Measurements from ENCODE around the gene NEK6. TPM values are rescaled to one million over a fixed set of nuclear protein-coding genes. Genes with fewer than 3 reads are reported as not detected.

NEK6 gene
- polyA plus RNA-seq, 1 experiment: 73.6 TPM

GRCh38 chr9:124272979-124273378 lies 15.2 kb downstream of the NEK6 start:
- ChIA-PET CTCF (no interaction called here), POLR2A (no interaction called here)
- no peak overlapping the region for H3K4me3 ChIP-seq (ENCODE audit: low read depth, low read length)
- H3K36me3 ChIP-seq (ENCODE audit: control insufficient read depth, insufficient read depth, low read length): peaks cover 18% of the 10 kb centered on the region
- H3K27me3 ChIP-seq (ENCODE audit: control insufficient read depth, insufficient read depth, low read length): no peaks in the 10 kb centered on the region
- TF ChIP-seq CTCF (IDR thresholded peaks at IDR 0.05; ENCODE audit: insufficient read depth, low read depth, low read length): no peak
- no peak for DNase-seq (ENCODE audit: low read depth)

- Histone ChIP-seq H3K27me3 (ENCODE audit: control insufficient read depth, insufficient read depth, low read length) (no peaks in the 10 kb centered on the region), H3K36me3 (ENCODE audit: control insufficient read depth, insufficient read depth, low read length) (peaks cover 19% of the 10 kb centered on the region), H3K4me3 (ENCODE audit: low read depth, low read length) (no peak overlapping the region)
- ChIA-PET CTCF (no interaction called here), POLR2A (no interaction called here)
- TF ChIP-seq CTCF (IDR thresholded peaks at IDR 0.05; ENCODE audit: insufficient read depth, low read depth, low read length): no peak
- DNase-seq (ENCODE audit: low read depth): no peak
Observed at GRCh38 chr9:124273427-124274160, 15.8 kb downstream of the NEK6 start.

- no peak for DNase-seq (ENCODE audit: low read depth)
- H3K4me3 ChIP-seq (ENCODE audit: low read depth, low read length): no peak overlapping the region
- POLR2A ChIA-PET: no interaction called here
- no peaks in the 10 kb centered on the region for H3K27me3 ChIP-seq (ENCODE audit: control insufficient read depth, insufficient read depth, low read length)
- CTCF ChIA-PET: no interaction called here
- peaks cover 18% of the 10 kb centered on the region for H3K36me3 ChIP-seq (ENCODE audit: control insufficient read depth, insufficient read depth, low read length)
- no peak for TF ChIP-seq CTCF (IDR thresholded peaks at IDR 0.05; ENCODE audit: insufficient read depth, low read depth, low read length)
Observed at GRCh38 chr9:124274226-124274625, 16.5 kb downstream of the NEK6 start.

GRCh38 chr9:124274738-124275137 lies 17.0 kb downstream of the NEK6 start:
- Histone ChIP-seq H3K27me3 (ENCODE audit: control insufficient read depth, insufficient read depth, low read length) (no peaks in the 10 kb centered on the region), H3K36me3 (ENCODE audit: control insufficient read depth, insufficient read depth, low read length) (peaks cover 18% of the 10 kb centered on the region), H3K4me3 (ENCODE audit: low read depth, low read length) (no peak overlapping the region)
- ChIA-PET CTCF (no interaction called here), POLR2A (no interaction called here)
- TF ChIP-seq CTCF (IDR thresholded peaks at IDR 0.05; ENCODE audit: insufficient read depth, low read depth, low read length): no peak
- no peak for DNase-seq (ENCODE audit: low read depth)

- POLR2A ChIA-PET: no interaction called here
- Histone ChIP-seq H3K27me3 (ENCODE audit: control insufficient read depth, insufficient read depth, low read length) (no peaks in the 10 kb centered on the region), H3K36me3 (ENCODE audit: control insufficient read depth, insufficient read depth, low read length) (peaks cover 7% of the 10 kb centered on the region), H3K4me3 (ENCODE audit: low read depth, low read length) (no peak overlapping the region)
- CTCF ChIA-PET: no interaction called here
- no peak for DNase-seq (ENCODE audit: low read depth)
- TF ChIP-seq CTCF (IDR thresholded peaks at IDR 0.05; ENCODE audit: insufficient read depth, low read depth, low read length): no peak
Observed at GRCh38 chr9:124277420-124277819, 19.7 kb downstream of the NEK6 start.
